Measurements from ENCODE around the gene NME2.

The NME2 gene

DNA sequence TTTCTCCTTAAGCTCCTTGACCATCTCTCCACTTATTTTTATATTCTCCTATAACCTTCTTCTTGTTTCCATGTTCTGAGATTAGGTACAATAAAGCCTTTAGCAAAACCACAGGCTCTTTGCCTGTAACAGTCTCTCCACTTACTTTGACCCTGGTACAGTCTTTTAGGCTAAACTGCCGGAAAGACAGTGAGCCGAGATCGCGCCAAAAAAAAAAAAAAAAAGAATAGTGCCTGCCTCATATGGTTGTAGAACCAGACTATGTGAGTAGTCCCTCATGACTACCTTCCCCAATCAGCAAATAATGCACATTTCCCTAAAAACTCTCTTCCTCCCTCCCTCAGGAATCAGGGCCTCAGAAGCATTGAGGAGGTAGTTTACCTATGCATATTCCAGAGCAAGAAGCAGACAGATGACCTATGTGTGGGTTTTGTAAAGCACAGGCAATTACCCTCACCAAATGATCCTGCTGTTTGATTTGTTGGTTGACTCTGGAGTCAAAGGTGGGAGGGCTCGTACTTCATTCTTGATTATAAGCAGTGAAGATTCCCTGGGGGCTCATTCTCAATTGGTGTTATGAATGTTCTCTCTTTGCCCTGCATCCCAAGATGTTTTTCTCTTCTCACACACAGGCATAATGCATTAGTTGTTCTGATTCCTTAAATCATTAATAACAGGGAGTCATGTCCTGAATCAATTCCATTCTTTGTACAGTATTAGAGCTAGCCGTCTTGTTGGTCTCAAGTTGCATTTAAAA lies 21.8 kb upstream of the NME2 start (continued):
- TF ChIP-seq ZNF596 (tag by site-specific recombination; IDR thresholded peaks at IDR 0.05) (no peak), ZNF600 (tag by site-specific recombination; IDR thresholded peaks at IDR 0.05) (peak; percentile 86), IKZF3 (tag by site-specific recombination; IDR thresholded peaks at IDR 0.05) (peak; percentile 38; the same call in 1 of the 2 replicates), ZNF658 (tag by site-specific recombination; IDR thresholded peaks at IDR 0.05) (no peak), ZBTB17 (tag by site-specific recombination; IDR thresholded peaks at IDR 0.05) (peak; percentile 81), ZNF146 (tag by site-specific recombination; IDR thresholded peaks at IDR 0.05) (no peak), OSR2 (tag by site-specific recombination; IDR thresholded peaks at IDR 0.05) (peak; percentile 44; the same call in 1 of the 2 replicates), ZNF549 (tag by site-specific recombination; IDR thresholded peaks at IDR 0.05) (no peak), SALL2 (tag by site-specific recombination; IDR thresholded peaks at IDR 0.05; ENCODE audit: borderline replicate concordance) (no peak), ZNF302 (tag by site-specific recombination; IDR thresholded peaks at IDR 0.05; ENCODE audit: low read depth) (no peak), ZNF426 (tag by site-specific recombination; IDR thresholded peaks at IDR 0.05) (no peak), FEZF1 (tag by site-specific recombination; IDR thresholded peaks at IDR 0.05) (0 out of 2 replicates have a peak, but pooled peaks have one; percentile 9), ZFHX2 (tag by site-specific recombination; conservative IDR thresholded peaks at IDR 0.05) (peak; percentile 30; the same call in 1 of the 2 replicates), SP7 (tag by site-specific recombination; IDR thresholded peaks at IDR 0.05) (peak; percentile 54; the same call in 1 of the 2 replicates), ZNF610 (tag by site-specific recombination; IDR thresholded peaks at IDR 0.05; ENCODE audit: borderline replicate concordance) (no peak), ZSCAN23 (tag by site-specific recombination; IDR thresholded peaks at IDR 0.05) (no peak), ZBTB49 (tag by site-specific recombination; IDR thresholded peaks at IDR 0.05; ENCODE audit: low read depth) (no peak), ZNF366 (tag by site-specific recombination; conservative IDR thresholded peaks at IDR 0.05) (0 out of 2 replicates have a peak, but pooled peaks have one; percentile 23), ZSCAN30 (tag by site-specific recombination; IDR thresholded peaks at IDR 0.05) (no peak), ZNF48 (tag by site-specific recombination; IDR thresholded peaks at IDR 0.05) (no peak), EGR2 (tag by site-specific recombination; IDR thresholded peaks at IDR 0.05; ENCODE audit: low read depth) (peak; percentile 54; the same call in 1 of the 2 replicates), ZNF792 (tag by site-specific recombination; IDR thresholded peaks at IDR 0.05) (no peak), BCL11A (tag by site-specific recombination; IDR thresholded peaks at IDR 0.05; ENCODE audit: low read depth) (no peak), ZNF629 (tag by site-specific recombination; IDR thresholded peaks at IDR 0.05) (0 out of 2 replicates have a peak, but pooled peaks have one; percentile 22), ZNF140 (tag by site-specific recombination; IDR thresholded peaks at IDR 0.05) (no peak)
- TF ChIP-seq, protein P1, sequence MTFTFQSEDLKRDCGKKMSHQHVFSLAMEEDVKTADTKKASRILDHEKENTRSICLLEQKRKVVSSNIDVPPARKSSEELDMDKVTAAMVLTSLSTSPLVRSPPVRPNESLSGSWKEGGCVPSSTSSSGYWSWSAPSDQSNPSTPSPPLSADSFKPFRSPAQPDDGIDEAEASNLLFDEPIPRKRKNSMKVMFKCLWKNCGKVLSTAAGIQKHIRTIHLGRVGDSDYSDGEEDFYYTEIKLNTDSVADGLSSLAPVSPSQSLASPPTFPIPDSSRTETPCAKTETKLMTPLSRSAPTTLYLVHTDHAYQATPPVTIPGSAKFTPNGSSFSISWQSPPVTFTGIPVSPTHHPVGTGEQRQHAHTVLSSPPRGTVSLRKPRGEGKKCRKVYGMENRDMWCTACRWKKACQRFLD (tag by site-specific recombination; IDR thresholded peaks at IDR 0.05): no peak
